Epithelial cell of prostate (primary cell): ENCODE results near the gene SAMSN1.

Source experiments
- DNase-seq: peaks from one replicate; pipeline ENCODE4 v3.0.0-alpha.2; 2011; ENCODE audit warnings: low read depth, low spot score
- H3K27ac ChIP-seq: fragments of 450-650 bp; 2 replicates; pipeline ENCODE4 v1.5.1; 2017; ENCODE audit warnings: mild to moderate bottlenecking

The SAMSN1 gene

DNA sequence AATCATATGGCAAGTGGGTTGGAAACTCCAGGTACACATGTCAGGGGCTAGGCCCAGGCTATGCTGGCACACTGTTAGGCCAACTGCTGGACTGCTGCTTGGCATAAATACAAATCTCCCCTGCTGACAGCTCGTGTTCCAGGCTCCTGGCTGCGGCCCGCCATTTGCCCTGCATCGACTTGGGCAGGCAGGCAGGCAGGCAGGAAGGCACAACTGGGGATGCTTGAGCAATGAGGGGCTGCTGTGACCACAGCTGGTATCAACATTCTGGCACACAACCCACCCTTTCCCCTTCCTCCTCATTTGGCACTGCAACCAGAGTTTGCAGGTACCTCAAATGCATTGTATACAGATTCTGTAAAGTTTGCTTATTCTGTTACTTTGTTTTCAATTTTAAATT, 53.2 kb downstream of the SAMSN1 start:
- no peak overlapping the region for H3K27ac ChIP-seq
- DNase-seq, result no peak

DNA sequence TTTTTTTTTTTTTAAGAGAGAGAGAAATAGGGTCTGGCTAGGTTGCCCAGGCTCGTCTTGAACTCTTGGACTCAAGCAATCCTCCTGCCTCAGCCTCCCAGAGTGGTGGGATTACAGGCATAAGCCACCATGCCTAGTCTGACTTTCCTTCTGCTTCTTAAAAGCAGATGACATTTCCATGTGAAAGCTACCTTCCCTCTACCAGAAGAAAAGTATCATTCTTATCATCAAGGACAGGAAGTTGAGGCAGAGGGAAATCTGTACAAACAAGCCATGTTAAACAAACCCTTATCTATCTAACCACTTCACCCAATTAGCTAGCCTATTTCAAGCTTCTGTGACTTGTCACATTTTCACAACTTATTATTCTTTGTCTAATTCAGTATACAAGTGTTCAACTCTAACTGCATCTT, 54.8 kb downstream of the SAMSN1 start:
- DNase-seq, result no peak

DNA sequence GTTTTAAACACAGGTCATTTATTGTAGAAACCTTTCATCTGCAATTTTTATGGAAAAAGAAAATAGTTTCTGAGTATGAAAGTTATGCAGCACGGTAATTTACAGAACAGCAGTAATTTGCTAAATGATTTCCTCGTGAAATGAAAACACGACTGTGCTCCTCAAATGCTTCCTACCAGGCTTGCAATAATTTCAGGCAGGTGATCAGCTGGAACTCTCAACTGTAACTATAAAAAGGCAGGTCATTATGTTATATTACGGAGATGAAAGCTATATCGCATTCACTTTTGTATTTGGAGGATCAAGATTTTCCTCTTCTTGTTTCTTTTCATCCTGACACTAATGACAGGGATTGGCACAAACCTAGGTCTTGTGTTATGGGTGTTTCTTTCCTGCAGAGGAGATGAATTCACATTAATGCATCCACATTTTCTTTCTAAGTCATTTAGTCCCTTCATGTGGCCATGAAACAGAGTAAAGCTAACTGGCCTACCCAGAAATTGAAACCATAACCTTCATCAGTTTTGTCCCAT, 57.4 kb downstream of the SAMSN1 start:
- no peak overlapping the region for H3K27ac ChIP-seq
- no peak for DNase-seq

More for the DNA sequence above, 54.8 kb downstream of the SAMSN1 start:
- no peak overlapping the region for H3K27ac ChIP-seq

DNA sequence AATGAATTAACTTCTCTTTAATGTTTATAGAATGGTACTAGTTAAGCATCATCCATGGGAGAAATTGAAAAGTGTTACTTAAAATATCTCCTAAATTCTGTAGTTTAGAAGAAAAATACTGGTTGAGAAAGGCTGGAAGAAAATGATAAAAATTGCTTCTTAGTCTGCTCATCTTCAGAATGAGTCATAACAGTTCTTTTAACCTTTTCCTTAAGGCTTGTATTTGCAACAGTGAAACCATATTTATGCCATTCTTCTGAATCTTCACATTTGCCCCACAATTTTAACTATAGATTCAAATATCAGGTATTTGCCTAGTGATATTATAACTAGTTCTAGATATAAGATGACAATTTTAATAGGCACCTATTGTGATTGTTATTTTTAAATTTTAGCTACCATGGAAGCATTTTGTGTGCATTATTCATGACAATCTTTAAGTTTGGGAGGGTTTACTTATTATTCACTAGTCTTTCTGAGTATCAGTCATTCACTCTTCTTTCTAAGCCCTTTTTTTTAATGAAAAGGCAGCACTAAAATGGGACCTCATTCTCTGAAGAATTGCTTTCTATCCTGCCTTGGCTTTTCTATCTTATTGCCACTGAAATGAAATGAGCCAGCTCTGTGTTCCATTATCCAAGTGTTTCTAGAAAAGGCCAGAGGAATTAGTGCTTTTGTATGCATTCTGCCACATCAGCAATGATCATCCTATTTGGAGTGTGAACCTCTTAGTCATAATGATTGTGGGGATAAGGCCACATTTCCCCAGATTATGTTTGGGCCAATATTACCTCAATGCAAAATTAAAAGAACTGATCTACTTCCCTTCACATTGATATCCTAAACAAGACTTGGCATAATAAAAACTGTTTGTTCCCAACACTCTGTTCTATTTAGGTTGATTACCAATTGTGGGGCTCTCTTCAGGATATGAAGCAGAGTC, 58.4 kb downstream of the SAMSN1 start:
- no peak for DNase-seq
- no peak overlapping the region for H3K27ac ChIP-seq

DNA sequence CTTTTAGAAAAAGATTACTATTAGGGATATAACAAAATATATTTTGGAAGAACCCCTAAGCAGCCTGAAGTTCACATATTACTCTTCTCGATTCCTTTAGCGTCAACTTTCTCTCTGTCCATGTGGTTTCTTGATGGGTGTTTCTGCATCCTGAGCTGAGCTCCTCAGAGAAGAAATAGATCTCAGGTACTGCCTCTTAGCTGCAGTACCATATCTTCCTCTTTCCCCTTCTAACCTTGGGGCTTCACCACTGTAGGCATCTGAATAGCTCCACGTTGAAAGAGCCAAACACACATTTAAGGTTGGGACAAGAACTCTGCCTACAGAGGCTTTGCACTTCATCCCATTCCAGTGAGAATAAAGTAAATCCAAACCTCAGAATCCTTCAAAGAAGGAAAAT, 59.2 kb downstream of the SAMSN1 start:
- DNase-seq, result no peak
- H3K27ac ChIP-seq, result no peak overlapping the region

DNA sequence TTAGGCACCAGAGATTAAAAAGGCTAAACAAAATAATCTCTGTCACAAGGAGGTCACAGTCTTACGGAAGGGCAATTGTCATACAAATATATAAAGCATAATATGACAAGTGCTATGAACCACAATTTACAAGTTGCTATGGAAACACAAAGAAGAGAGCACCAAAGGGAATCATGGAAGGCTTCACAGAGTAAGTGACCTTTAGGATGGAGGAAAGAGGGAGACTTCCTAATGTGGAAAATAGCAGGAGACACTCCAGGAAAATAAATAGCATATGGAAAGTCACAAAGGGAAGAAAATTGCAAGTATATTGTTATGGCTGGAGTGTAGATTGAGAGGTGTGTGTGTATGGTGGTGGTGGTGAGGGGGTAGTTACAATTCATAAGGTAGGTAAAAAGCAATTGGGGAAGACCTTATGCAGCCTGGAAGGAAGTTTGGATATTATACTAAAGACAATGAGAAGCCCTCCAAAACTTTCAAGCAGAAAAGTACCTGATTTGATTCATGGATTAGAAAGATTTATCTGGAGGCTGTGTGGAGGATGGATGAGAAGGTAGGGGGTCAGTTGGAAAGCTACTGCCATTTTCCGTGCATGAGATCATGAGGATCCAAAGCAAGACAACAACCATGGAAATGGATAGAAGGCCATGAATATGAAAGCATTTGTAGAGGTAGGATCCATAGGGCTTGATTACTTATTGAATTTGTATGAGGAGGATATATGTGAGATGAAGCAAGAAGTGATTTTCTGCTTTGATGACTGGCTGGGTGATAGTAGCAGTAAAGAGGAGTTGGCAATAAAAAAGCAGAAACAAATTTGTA, 61.7 kb downstream of the SAMSN1 start:
- no peak overlapping the region for H3K27ac ChIP-seq
- DNase-seq, result no peak

DNA sequence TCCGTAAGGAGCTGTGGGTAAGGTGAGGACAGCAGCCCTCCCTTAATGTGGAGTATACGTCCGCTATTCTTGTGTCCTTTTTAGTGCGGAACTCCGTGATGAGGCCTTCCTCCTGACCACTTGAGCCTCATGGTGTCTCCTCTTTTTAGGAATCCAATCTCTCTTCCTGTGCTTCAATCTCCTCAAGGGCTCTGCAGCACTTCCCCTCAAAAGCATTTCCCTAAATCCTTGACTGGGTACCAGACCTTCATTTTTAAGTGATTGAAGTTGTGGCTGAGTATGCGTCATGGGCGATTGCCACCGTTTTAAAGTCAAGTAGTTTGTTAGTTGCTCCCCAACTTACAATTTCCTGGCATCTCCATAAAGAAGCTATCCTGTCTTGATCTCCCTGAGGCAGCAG, 62.8 kb downstream of the SAMSN1 start:
- H3K27ac ChIP-seq, result no peak overlapping the region
- no peak for DNase-seq

DNA sequence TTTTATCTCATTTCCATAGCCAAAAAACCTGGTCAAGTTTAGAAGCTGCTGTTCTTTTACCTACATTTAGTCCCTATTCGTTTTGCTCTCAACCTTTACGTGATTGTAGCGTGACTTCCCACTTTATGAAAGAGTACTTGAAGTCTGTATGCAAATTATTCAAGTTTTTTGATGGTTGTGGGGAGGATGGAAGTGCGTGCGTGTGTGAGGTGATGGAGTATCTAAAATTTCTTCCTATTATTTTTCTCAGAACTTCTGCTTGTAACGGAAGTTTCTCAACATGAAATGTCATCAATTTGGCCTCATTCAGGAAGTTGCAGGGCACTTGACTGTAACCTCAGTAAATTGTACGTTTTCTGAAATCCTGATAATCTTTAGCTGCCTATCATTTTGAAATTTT, 64.0 kb downstream of the SAMSN1 start:
- H3K27ac ChIP-seq, result peak overlapping the region; percentile 31
- DNase-seq, result no peak

DNA sequence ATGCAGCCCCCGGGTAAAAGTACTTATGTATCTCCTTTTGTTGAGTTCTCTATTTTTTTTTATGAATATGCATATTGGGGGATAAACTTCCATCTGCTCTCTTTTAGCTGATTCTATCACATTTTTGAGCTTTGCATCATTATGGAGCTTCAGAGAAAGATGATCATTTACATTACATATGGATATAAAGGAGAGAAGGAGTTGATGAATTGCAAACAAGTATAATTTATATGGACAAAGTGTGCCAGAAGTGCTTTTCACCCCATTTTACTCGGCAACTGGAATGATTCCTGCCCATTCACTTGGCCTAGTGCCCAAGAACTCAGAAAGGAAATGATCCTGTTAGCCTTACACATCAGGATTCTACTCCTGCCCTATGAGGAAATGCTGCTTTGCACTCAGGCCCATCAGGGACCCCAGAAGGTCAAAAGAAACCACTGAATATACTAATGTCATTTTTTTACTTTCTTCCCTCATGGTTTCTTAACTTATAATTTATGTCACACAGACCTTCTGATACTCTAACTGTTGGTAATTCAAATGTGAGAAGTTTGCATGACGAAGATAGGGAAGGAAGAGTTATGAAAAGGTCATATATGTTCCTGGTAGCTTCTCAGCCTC, 65.6 kb downstream of the SAMSN1 start:
- no peak overlapping the region for H3K27ac ChIP-seq
- DNase-seq, result no peak

DNA sequence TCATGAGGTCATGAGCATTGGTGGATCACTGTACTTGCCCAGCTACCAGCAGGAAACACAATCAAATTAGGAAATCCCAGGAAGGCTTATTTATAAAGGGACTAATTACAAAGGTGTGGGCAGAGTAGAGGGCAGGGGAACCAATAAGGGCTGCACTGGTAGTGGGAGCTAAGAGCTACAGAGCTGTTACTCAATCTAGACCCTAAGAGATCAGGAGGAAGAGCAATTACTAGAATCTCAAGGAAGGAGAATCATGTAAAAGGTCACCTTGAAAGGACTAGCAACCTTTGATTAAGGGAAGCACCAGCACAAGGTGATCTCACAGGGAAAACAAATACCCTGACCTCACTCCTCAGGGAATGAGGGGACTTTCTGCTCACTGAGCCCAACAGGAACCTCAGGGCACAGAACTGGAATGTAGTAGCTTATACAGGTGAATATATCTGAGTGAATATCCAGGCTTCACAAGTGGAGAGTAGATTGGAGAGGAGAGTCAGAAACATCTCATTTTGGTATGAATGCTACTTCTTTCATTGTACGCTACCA, 66.8 kb downstream of the SAMSN1 start:
- no peak overlapping the region for H3K27ac ChIP-seq
- DNase-seq, result no peak

DNA sequence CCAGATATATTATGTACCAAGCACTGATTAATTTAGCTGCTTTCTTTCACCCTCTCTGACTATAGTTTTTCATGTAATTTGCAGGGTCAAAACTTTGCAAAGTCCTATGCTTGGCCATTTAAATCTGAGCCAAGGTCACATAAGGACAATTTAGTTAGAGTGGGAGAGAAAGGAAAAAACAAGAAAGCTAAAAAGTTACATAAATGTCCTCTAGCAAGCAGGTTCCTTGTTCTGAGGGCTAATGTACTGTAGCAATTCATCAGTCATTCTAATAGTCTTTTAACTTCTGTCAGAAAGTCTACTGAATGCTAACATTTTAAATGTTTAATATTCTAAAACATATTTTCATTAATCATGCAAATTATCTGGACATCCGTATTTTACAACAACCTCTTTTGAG, 68.3 kb downstream of the SAMSN1 start:
- DNase-seq, result no peak
- H3K27ac ChIP-seq, result no peak overlapping the region

DNA sequence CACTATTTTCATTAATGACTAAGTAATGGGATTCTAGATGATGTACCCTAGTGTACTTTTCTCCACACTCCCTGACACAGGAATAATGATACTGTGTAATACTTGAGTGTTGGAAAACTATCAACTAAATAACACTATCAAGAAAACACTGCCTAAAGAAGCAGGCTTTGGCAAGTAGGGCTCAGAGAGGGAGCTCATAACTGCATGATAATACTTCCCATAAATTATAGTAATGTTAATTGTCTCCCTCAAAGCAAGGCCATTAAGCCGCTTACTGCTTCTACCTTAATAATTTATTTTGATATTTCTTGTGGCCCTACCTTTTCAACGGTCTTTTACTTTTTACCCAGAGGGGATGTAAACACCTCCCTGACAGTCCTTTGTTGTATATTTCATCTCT, 69.0 kb downstream of the SAMSN1 start:
- H3K27ac ChIP-seq, result no peak overlapping the region
- no peak for DNase-seq

DNA sequence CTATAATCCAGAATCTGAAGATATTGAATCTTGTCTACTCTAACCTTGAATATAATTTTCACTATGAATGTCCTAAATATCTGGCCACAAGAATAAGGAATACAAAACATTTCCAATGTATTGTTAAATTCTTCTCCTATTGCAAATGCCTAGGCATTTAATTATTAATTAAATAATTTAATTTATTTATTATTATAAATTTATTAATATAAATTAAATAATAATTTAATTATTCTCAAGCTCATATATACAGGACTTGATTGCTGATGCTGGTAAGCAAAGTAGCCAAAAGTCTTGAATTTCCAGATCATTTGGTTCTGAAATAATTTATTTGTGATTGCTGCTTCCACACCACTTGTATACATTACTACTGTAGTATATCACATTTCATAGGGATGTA, 71.1 kb downstream of the SAMSN1 start:
- H3K27ac ChIP-seq, result no peak overlapping the region
- no peak for DNase-seq

DNA sequence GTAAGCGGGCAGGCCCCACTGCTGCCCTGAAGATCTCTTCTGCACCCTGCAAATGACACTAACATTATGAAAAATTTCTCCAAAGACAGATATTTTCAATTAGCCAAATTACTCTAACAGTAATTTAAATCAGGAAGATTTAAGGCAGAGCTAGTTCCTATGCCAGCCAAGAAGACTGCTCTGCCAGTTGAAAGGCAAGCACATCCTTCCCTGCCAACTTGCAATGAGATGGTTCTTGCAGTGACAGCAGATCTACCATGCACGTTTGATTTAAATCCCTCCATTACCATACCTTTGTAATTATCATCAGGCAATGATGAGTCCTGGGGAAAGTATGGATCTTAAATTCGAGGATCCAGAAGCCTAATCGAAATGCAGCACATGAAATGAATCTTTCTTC, 76.5 kb downstream of the SAMSN1 start:
- no peak for DNase-seq
- H3K27ac ChIP-seq, result no peak overlapping the region

DNA sequence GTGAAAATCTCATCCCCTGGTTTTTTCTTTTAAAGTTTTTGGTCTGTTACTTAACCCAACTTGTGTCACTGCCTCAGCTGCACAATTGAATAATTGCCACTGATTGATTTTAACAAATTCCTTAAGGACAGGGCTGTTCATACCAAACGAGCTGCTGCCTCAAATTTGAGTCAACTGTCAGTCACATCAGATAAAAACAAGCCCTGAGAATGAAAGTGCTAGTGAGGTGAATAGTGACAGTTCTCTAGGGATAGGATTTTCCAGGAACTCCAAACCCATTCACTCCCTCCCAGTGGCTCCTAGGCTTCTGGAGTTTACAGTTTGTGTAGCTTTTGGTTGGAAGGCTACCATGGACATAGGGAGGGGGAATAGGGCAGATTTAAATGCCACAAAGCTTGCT, 79.4 kb downstream of the SAMSN1 start:
- no peak overlapping the region for H3K27ac ChIP-seq
- DNase-seq, result no peak

DNA sequence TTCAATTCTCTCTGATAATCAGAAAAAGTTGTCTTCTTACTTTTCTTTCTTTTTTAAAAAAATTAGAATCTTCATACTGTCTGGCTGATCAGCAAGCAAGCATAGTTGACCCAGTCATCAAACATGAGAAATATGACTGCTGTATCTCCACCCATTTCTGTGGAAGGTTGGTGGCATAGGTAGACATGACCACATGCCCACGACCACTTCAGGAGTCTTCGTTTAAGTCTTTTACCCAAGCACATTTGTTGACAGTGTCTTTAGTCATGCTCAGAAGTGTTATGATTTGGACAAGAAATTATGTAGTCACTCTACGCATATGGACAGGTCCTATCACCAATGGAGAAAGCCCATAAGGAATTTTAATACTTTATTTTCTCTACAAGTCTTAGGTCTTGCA, 88.4 kb downstream of the SAMSN1 start:
- DNase-seq, result no peak

DNA sequence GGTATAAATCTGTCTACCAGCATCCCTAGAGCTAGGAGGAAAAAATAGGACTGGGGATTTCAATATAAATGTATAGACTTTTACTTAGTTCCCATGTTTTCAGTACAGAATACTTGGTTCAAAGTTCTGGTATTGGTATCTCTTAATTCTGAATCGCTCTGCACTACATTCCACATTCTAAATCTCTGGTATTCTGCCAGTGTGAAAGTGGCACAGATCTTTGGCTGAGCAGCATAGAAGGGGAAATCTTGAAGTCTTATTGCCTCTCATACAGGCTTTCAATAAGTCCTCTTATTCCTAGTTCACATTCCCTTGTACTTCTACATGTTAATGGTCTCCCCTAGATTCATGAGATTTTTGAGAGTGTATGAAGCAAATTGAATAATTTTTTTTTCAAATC, 89.2 kb downstream of the SAMSN1 start:
- DNase-seq, result no peak
- H3K27ac ChIP-seq, result no peak overlapping the region

More for the DNA sequence above, 88.4 kb downstream of the SAMSN1 start:
- H3K27ac ChIP-seq, result no peak overlapping the region

DNA sequence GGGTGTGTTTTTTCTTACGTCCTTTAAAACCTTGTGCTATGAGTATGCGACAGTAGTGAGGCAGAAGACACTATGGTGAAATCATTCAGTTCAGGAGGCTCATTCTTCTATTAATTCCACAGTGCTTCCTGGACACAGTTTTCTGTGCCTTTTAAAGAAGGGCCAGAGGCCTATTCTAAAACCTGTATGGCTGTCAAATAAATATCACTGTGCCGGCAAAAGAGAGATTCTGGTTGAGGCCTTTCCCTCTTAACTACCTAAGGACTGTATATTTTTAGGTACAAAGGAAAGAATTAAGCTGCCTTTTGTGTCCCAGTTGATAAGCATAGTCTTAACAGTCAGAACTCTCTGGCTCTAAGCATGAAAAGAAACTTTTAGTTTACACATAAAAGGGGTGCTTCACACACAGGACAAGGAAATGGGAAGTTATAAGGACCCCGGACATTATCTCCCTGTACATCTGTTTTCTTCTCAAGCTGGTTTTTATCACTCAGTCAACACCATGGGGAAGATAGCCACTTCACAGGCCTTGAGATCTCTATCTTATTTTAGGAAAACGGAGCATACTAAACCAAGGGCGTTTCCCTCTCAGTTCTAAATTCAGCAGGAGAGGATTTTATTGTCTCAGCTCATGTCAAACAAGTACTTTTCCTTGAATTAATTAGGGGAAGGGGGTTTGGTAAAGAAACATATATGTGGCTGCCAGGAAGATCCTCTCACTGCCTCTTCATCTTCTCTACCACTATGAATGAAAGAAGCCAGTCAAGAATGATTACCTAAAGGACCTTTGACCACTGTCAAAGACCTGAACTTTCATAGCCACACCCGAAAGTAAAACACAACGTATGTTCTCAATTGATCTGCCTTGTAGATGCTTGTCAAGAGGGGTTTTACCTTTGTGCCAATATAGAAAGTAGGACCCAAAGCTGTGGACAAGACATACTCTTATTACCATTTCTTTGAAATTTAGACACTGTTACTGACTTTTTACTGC, 91.8 kb downstream of the SAMSN1 start:
- no peak for DNase-seq
- no peak overlapping the region for H3K27ac ChIP-seq

DNA sequence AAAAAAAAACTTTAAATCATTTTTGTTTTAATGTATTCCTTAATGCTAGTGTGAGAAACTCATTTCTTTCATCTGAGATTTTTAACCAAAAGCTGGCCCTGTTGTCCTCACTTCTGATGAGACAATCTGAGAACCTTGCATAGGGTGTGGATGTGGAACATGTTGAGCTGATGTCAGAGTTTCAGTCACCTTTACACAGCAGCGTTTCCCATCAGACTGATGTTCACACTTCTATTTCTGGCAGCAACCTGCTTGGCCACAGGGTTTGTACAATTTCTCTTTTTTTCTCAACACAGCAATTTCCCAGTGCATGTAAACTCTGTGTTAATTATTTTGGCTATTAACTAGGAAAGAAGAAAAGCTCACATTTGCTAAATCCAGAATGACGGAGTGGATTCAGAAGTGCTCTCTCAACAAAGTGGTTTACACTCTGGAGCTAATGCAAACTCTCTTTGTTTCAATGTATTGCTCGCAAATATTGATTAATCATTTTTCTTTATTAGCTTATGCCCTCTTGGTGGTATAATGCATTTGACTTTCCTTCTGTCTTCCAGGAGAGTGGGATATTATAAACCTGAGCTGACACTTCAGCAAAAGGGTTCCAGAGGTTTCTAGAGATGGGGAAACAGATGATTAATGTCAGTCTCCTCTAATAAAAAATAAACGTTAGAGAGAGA, 92.6 kb downstream of the SAMSN1 start:
- no peak overlapping the region for H3K27ac ChIP-seq
- no peak for DNase-seq
